GM12865 (cell line): ENCODE measurements around the gene FAM171A1.
"Not testable (repeated sequence)": the region's sequence is repeated elsewhere in the genome, so short reads cannot be mapped to it uniquely, and the experiment has no call there.

Experiments
- DNase-seq: peaks from one replicate; pipeline ENCODE4 v3.0.0; 2010; ENCODE audit warnings: low read depth
- H3K4me3 ChIP-seq: 2 replicates; pipeline ENCODE4 v1.5.1; 2011; ENCODE audit warnings: mild to moderate bottlenecking, low read depth, low read length, control low read depth
- CTCF ChIP-seq: IDR thresholded peaks from 2 replicates; pipeline ENCODE4 v1.5.1; 2011; ENCODE audit warnings: low read length, control low read depth, low read depth, inconsistent platforms; ENCODE audit not compliant: insufficient read depth; ENCODE audit errors: missing control alignments

The FAM171A1 gene

GRCh38 chr10:15311569-15312280 lies 59.4 kb downstream of the FAM171A1 start:
- no peak for TF ChIP-seq CTCF
- H3K4me3 ChIP-seq: no peak overlapping the region
- DNase-seq: no peak

GRCh38 chr10:15310776-15311568 lies 60.1 kb downstream of the FAM171A1 start:
- no peak for DNase-seq
- TF ChIP-seq CTCF: no peak
- H3K4me3 ChIP-seq: no peak overlapping the region

- TF ChIP-seq CTCF: no peak
- DNase-seq: no peak
- H3K4me3 ChIP-seq: no peak overlapping the region
Measured at GRCh38 chr10:15309221-15309620, 61.9 kb downstream of the FAM171A1 start.

- no peak for TF ChIP-seq CTCF
- H3K4me3 ChIP-seq: no peak overlapping the region
Measured at GRCh38 chr10:15306735-15307280, 64.3 kb downstream of the FAM171A1 start.

GRCh38 chr10:15305634-15306033 lies 65.5 kb downstream of the FAM171A1 start:
- no peak for DNase-seq
- TF ChIP-seq CTCF: no peak
- no peak overlapping the region for H3K4me3 ChIP-seq

More at GRCh38 chr10:15306735-15307280, 64.3 kb downstream of the FAM171A1 start:
- no peak for DNase-seq

GRCh38 chr10:15305161-15305560 lies 65.9 kb downstream of the FAM171A1 start:
- no peak for TF ChIP-seq CTCF
- no peak overlapping the region for H3K4me3 ChIP-seq
- no peak for DNase-seq

- not testable (repeated sequence) for H3K4me3 ChIP-seq, DNase-seq
Measured at GRCh38 chr10:15302188-15302956, 68.7 kb downstream of the FAM171A1 start.
